ENCODE measurements around the gene KIRREL3. TPM values are rescaled to one million over a fixed set of nuclear protein-coding genes. Genes with fewer than 3 reads are reported as not detected.

KIRREL3 gene
- total RNA-seq, 1 donor from 2014 or later: 0.66 TPM

GRCh38 chr11:126832387-126832786 is 168.2 kb downstream of the KIRREL3 start:
- no peak for DNase-seq (ENCODE audit: low spot score)

DNA sequence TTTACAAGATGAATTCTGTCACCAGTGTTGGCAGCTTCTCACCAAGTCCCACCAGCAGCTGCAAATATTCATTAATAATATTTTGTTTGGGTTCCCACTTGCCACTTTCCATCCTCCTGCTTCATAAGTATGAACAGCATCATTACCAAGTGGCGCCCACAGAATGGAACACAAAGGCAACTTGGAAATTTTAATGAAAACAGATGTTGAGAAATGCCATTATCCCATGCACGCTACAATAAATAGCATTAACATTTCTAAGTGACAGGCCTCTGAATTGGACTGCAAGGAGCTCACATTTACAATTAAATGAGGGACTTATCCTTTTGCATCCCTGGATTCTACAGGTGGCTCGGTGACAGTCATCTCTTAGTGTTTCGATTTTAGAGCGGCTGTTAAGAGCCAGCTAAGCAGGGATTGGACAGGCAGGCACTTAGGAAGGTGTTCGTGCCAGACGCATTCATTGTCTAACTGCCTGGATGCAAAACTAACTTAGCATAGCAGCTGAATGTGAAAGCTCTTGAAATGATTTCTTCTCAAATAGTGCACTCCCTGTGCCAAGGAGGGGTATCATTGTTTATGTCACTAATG is 170.3 kb downstream of the KIRREL3 start:
- no peak for DNase-seq (ENCODE audit: low spot score)

GRCh38 chr11:126829716-126830115 is 170.9 kb downstream of the KIRREL3 start:
- DNase-seq (ENCODE audit: low spot score): no peak

- DNase-seq (ENCODE audit: low spot score): peak; percentile 39
Measured at GRCh38 chr11:126824035-126824607, 176.4 kb downstream of the KIRREL3 start.

- DNase-seq (ENCODE audit: low spot score): no peak
Measured at GRCh38 chr11:126823274-126823673, 177.3 kb downstream of the KIRREL3 start.

DNA sequence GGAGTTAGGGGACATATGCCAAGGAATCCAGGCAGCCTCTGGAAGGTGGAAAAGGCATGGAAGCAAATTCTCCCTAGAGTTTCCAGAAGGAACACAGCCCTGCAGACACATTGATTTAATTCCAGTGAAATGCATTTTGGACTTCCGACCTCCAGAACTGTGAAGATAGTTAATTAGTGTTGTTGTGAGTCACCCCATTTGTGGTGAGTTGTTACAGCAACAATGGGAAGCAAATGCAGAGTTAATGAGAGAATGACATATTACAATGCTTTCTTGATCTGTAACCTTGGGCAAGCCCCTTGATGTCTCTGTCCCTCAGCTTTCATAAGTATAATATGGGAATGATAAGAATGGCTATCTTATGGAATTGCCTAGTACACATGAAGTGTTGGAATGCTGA is 178.7 kb downstream of the KIRREL3 start:
- no peak for DNase-seq (ENCODE audit: low spot score)

DNA sequence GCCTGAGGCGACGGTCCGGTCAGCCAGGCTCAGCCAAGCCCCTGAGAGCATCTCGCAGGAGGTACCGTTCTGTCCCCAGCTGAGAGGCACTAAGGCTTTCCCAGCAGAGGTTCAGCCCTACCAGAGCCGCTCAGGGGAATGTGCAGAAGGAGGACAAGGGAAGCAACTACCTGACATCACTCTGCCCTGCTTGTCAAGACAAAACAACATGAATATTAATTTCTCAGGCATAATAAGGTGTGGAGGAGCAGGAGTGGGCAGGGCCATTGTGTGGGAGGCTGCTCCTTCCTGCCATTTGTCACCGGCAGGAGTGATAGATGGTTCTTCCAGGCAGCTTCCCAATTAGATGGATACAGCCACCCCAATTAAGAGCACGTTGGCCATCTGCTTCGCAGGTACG is 181.4 kb downstream of the KIRREL3 start:
- no peak for DNase-seq (ENCODE audit: low spot score)

GRCh38 chr11:126817523-126818450 is 182.8 kb downstream of the KIRREL3 start:
- no peak for DNase-seq (ENCODE audit: low spot score)

DNA sequence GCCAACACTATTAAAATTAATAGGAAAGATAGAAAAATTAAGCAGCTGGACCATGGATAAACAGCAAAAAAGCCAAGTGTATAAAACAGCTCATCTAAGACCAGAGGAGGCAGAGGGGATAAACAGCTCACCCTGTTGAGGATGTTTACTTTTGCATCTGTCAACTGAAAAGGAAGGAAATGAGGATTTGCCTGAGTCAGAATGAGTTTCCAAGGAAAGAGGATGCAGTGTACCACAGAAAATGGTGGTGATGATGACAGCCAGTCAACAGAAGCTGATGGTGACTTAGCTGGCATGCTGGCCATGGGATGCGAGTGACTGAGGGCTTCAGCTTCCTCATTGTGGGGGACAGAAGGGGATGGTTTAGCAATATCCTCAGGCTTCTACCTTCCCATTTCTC is 183.5 kb downstream of the KIRREL3 start:
- no peak for DNase-seq (ENCODE audit: low spot score)

- DNase-seq (ENCODE audit: low spot score): peak; percentile 77
Measured at GRCh38 chr11:126816645-126817044, 183.9 kb downstream of the KIRREL3 start.

- no peak for DNase-seq (ENCODE audit: low spot score)
Measured at GRCh38 chr11:126815111-126815510, 185.5 kb downstream of the KIRREL3 start.

DNA sequence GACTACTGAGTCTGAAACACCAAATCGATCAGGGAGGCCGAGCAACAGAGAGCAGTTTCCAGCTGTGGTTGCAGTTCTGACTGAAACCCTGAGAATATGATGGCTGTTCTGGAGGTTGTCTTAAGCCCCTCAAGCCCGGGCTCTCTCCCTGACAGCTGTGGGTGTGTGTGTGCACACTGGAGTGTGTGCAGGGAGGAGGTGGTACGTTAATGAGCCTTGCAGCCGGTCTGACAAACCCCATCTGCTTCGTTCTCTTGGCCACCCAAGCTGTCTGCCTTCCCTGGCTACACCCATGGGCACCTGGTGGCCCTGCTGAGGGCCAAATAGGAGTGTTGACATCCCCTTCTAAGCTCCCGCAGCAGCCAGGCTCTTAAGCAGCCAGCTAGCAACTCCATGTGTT is 189.8 kb downstream of the KIRREL3 start:
- DNase-seq (ENCODE audit: low spot score): no peak

DNA sequence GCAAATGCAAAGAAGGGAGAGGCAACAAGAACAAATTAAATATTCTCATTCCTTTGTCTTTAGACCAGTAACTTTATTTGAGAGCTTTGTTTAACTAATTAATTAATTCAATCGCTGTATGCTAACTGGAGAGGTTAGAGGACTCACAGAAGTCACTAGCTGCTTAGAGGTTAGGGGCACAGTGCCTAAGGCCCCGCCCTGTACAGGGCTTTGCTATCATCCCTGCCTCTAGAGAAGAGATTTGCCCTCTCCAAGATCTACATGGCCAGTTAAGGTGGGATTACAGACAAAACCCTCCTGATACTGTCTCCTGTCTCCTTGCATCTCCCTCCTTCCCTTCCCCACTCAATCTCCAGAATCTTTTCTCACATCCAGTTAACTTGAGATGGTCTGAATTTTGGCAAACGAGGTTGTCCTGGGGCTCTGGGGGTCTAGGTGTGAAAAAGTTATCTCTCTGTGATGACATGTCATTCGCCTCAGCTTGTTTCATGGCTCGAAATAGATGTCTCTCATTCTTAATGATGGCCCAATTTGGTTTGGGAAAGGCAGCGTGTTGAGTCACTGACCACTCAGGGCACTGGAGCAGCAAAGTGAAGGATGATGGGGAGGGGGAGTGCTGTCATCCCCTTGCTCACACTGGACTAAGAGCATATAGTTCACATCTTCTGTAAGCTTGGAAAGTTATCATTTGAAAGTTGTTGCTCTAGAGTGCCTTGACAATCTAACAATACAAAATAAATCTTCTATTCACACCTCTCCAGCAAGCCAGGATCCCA is 190.9 kb downstream of the KIRREL3 start:
- DNase-seq (ENCODE audit: low spot score): no peak

DNA sequence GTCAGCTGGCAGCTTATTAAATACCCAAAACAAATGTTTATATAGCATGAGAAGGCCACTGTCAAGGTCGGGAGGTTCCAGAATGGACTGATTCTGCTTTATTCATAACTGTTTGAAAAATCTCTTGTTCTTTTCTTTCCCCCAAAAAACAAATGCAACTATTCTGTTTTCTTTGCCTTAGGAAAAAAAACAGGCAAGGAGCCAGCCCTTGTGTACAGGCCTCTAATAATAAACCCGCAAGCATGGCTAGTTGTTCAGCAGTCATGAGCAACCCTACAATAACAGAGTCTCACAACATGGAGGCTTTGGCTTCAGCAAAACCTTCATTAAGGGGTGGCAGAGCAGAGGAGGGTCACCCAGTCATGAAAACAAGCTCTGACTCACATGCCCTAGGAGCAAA is 191.7 kb downstream of the KIRREL3 start:
- no peak for DNase-seq (ENCODE audit: low spot score)

GRCh38 chr11:126808296-126808695 is 192.3 kb downstream of the KIRREL3 start:
- no peak for DNase-seq (ENCODE audit: low spot score)

DNA sequence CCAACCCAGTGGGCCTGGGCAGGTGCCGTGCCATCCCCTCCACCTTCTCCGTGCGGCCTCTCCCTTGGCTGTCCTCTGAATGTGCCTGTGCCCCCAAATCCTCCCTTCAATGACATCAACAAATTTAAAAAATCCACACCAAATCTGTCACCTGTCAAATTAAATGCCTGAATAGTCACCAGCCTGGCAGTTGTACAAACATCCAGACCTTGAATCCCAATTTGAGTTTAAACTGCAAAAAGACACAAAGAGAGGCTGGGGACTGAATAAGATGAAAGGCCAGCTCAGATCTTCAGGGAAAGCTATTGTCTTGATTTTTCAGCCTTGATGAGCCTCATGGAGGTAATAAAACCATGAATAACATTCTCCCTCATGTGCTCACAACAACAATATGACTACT is 194.7 kb downstream of the KIRREL3 start:
- no peak for DNase-seq (ENCODE audit: low spot score)

GRCh38 chr11:126804363-126804762 is 196.2 kb downstream of the KIRREL3 start:
- no peak for DNase-seq (ENCODE audit: low spot score)

GRCh38 chr11:126800009-126800408 is 200.6 kb downstream of the KIRREL3 start:
- DNase-seq (ENCODE audit: low spot score): no peak

GRCh38 chr11:126797457-126798169 is 203.0 kb downstream of the KIRREL3 start:
- DNase-seq (ENCODE audit: low spot score): no peak

- no peak for DNase-seq (ENCODE audit: low spot score)
Measured at GRCh38 chr11:126793596-126793995, 207.0 kb downstream of the KIRREL3 start.

- DNase-seq (ENCODE audit: low spot score): no peak
Measured at GRCh38 chr11:126791991-126792390, 208.6 kb downstream of the KIRREL3 start.
